Renal pelvis (tissue), 12 donors: ENCODE data around the gene KRTAP4-3. TPM values are rescaled to one million over a fixed set of nuclear protein-coding genes. Genes with fewer than 3 reads are reported as not detected.
"Not testable (repeated sequence)": the region's sequence is repeated elsewhere in the genome, so short reads cannot be mapped to it uniquely, and the experiment has no call there.

Source experiments
- DNase-seq: peaks from one replicate; pipeline ENCODE4 v3.0.0-alpha.2; 2013
- long read RNA-seq, 16 experiments: transcript quantifications; one replicate each; lab custom pipeline, GENCODE V29; 2026
- polyA plus RNA-seq, 3 donors: library from polyadenylated mRNA; unstranded; fragments of 120-200 nt; gene quantifications; one replicate each; pipeline ENCODE4 v1.2.1, GENCODE V29; 2013; ENCODE audit not compliant: insufficient read length in 3 of 3

Gene KRTAP4-3
- not detected for polyA plus RNA-seq
- long read RNA-seq, donor 1, result 0 reads
- long read RNA-seq, donor 2, result 0 reads
- long read RNA-seq, donor 3, result 0 reads
- long read RNA-seq, donor 4, result 0 reads
- long read RNA-seq, donor 5, result 0 reads
- long read RNA-seq, donor 6, result 0 reads
- long read RNA-seq, donor 7, result 0 reads
- long read RNA-seq, donor 8, result 0 reads
- long read RNA-seq, donor 9, result 0 reads
- long read RNA-seq, donor 10, result 0 reads
- long read RNA-seq, donor 11, result 0 reads
- long read RNA-seq, donor 12, result 0 reads
- long read RNA-seq, donor 13, result 0 reads
- long read RNA-seq, donor 14, result 0 reads
- long read RNA-seq, donor 15, result 0 reads
- long read RNA-seq, donor 16, result 0 reads

- DNase-seq, result no peak
Observed at GRCh38 chr17:41168121-41168520, at the start of gene KRTAP4-3. Gene KRTAP4-3 (minus strand): TSS chr17:41168221. CDS start chr17:41168172, 49 bp downstream.

GRCh38 chr17:41215681-41216080, 47.7 kb upstream of the KRTAP4-3 start:
- DNase-seq, result no peak

GRCh38 chr17:41212524-41213169, 44.6 kb upstream of the KRTAP4-3 start:
- no peak for DNase-seq

GRCh38 chr17:41211845-41212466, 43.9 kb upstream of the KRTAP4-3 start:
- no peak for DNase-seq

GRCh38 chr17:41199421-41200078, 31.5 kb upstream of the KRTAP4-3 start:
- no peak for DNase-seq

- no peak for DNase-seq
Observed at GRCh38 chr17:41196068-41196467, 28.0 kb upstream of the KRTAP4-3 start.

GRCh38 chr17:41190328-41190727, 22.3 kb upstream of the KRTAP4-3 start:
- DNase-seq, result no peak

GRCh38 chr17:41189837-41190318, 21.9 kb upstream of the KRTAP4-3 start, which contains the start of gene KRTAP9-1:
Gene KRTAP9-1 (plus strand): TSS chr17:41189887. CDS start chr17:41189887, 0 bp downstream.
- not testable (repeated sequence) for DNase-seq

GRCh38 chr17:41186872-41187271, 18.9 kb upstream of the KRTAP4-3 start:
- no peak for DNase-seq

GRCh38 chr17:41185001-41185400, 17.0 kb upstream of the KRTAP4-3 start:
- no peak for DNase-seq

GRCh38 chr17:41184480-41184961, 16.5 kb upstream of the KRTAP4-3 start, which contains the start of gene KRTAP4-1:
Gene KRTAP4-1 (minus strand): TSS chr17:41184911. CDS start chr17:41184854, 57 bp downstream.
- DNase-seq, result no peak

GRCh38 chr17:41178843-41179616, 11.0 kb upstream of the KRTAP4-3 start:
- no peak for DNase-seq

- no peak for DNase-seq
Observed at GRCh38 chr17:41178341-41178740, 10.3 kb upstream of the KRTAP4-3 start.

- DNase-seq, result no peak
Observed at GRCh38 chr17:41177727-41178271, 9.8 kb upstream of the KRTAP4-3 start, which contains the start of gene KRTAP4-2. Gene KRTAP4-2 (minus strand): TSS chr17:41178221. CDS start chr17:41178164, 57 bp downstream.

- no peak for DNase-seq
Observed at GRCh38 chr17:41176744-41177387, 8.8 kb upstream of the KRTAP4-3 start.

- DNase-seq, result no peak
Observed at GRCh38 chr17:41171886-41172285, 3.9 kb upstream of the KRTAP4-3 start.

GRCh38 chr17:41167561-41167960, 460 bp downstream of the KRTAP4-3 start:
- DNase-seq, result no peak

- no peak for DNase-seq
Observed at GRCh38 chr17:41163828-41164227, 4.2 kb downstream of the KRTAP4-3 start.

- DNase-seq, result no peak
Observed at GRCh38 chr17:41160648-41161047, 7.4 kb downstream of the KRTAP4-3 start, which contains the start of gene KRTAP4-4. Gene KRTAP4-4 (minus strand): TSS chr17:41160748. CDS start chr17:41160691, 57 bp downstream.

- DNase-seq, result not testable (repeated sequence)
Observed at GRCh38 chr17:41160190-41160589, 7.8 kb downstream of the KRTAP4-3 start.
